SU-DHL-6 (cell line): ENCODE measurements around the gene NT5C3A.

Source experiments
- H2AFZ ChIP-seq: fragments of 200-600 bp; sonication (generic); 2 replicates; pipeline ENCODE4 v1.6.1; 2014; ENCODE audit warnings: low read depth, mild to moderate bottlenecking, moderate library complexity, mixed read lengths, antibody characterized with exemption, low read length; ENCODE audit not compliant: severe bottlenecking
- H3F3A ChIP-seq: fragments of 200-600 bp; shearing (Covaris generic); 2 replicates; pipeline ENCODE4 v1.6.0; 2016; ENCODE audit warnings: antibody characterized with exemption, mild to moderate bottlenecking; ENCODE audit not compliant: insufficient read depth
- H3K27ac ChIP-seq: fragments of 200-600 bp; sonication (generic); 2 replicates; pipeline ENCODE4 v1.5.1; 2016; ENCODE audit warnings: low read depth, mild to moderate bottlenecking, low read length, moderate library complexity, mixed read lengths
- H3K27me3 ChIP-seq: fragments of 200-600 bp; sonication (generic), shearing (Covaris generic); 2 replicates; pipeline ENCODE4 v1.6.0; 2014; ENCODE audit warnings: mild to moderate bottlenecking, low read length
- H3K36me3 ChIP-seq: fragments of 200-600 bp; sonication (generic); 2 replicates; pipeline ENCODE4 v1.6.1; 2014; ENCODE audit warnings: mild to moderate bottlenecking, low read length, mixed read lengths
- H3K4me2 ChIP-seq: fragments of 300-600, 200-600 bp; shearing (Covaris generic), sonication (generic); 2 replicates; pipeline ENCODE4 v1.6.0; 2014; ENCODE audit warnings: low read length, low read depth, mild to moderate bottlenecking; ENCODE audit not compliant: poor library complexity, severe bottlenecking
- H3K4me3 ChIP-seq: fragments of 200-600 bp; sonication (generic); 2 replicates; pipeline ENCODE4 v1.5.1; 2014; ENCODE audit warnings: antibody characterized with exemption, low read length, mild to moderate bottlenecking, mixed read lengths; ENCODE audit not compliant: insufficient read depth, poor library complexity, severe bottlenecking
- H3K79me2 ChIP-seq: fragments of 200-600 bp; sonication (generic); 2 replicates; pipeline ENCODE4 v1.6.1; 2014; ENCODE audit warnings: mild to moderate bottlenecking, low read length, moderate library complexity; ENCODE audit not compliant: insufficient read depth
- H3K9ac ChIP-seq: fragments of 200-600 bp; sonication (generic); 2 replicates; pipeline ENCODE4 v1.7.0; 2014; ENCODE audit warnings: mild to moderate bottlenecking, low read length
- H3K9me2 ChIP-seq: fragments of 200-600 bp; sonication (generic); replicated peaks from 2 replicates; pipeline ENCODE4 v1.6.1; 2014; ENCODE audit warnings: low read length; ENCODE audit not compliant: insufficient read depth
- H3K9me3 ChIP-seq: fragments of 200-600 bp; sonication (generic); 2 replicates; pipeline ENCODE4 v1.6.1; 2014; ENCODE audit warnings: low read length, mixed read lengths; ENCODE audit not compliant: insufficient read depth
- H4K20me1 ChIP-seq: fragments of 200-600 bp; sonication (generic); 2 replicates; pipeline ENCODE4 v1.6.1; 2014; ENCODE audit warnings: low read depth, mild to moderate bottlenecking, antibody characterized with exemption, low read length, moderate library complexity, mixed read lengths
- CTCF ChIP-seq: fragments of 200-600 bp; sonication (generic); IDR thresholded peaks from one replicate; pipeline ENCODE4 v1.5.1; 2017; ENCODE audit warnings: antibody characterized with exemption, mild to moderate bottlenecking, low read length, moderate library complexity; ENCODE audit not compliant: insufficient read depth, poor library complexity, severe bottlenecking
- EZH2phosphoT487 ChIP-seq: fragments of 200-600 bp; sonication (generic), shearing (Covaris generic); conservative IDR thresholded peaks from 2 replicates; pipeline ENCODE4 v1.6.1; 2018; ENCODE audit warnings: mild to moderate bottlenecking, antibody characterized with exemption, low read length, moderate library complexity, mixed read lengths

NT5C3A gene

GRCh38 chr7:33075818-33076518 is 13.4 kb upstream of the NT5C3A start:
- H3K36me3 ChIP-seq = no peaks in the 10 kb centered on the region
- H2AFZ ChIP-seq = no peak overlapping the region
- no peak overlapping the region for H3K27ac ChIP-seq
- no peak overlapping the region for H3K4me2 ChIP-seq
- H3K79me2 ChIP-seq = no peaks in the 10 kb centered on the region
- peaks cover under 1% of the 10 kb centered on the region; the same call in 1 of the 2 replicates for H3K9me3 ChIP-seq
- TF ChIP-seq CTCF = no peak
- no peak for TF ChIP-seq EZH2phosphoT487
- H3K9ac ChIP-seq = no peak overlapping the region
- no peaks in the 10 kb centered on the region for H4K20me1 ChIP-seq
- H3F3A ChIP-seq = no peaks in the 10 kb centered on the region
- no peaks in the 10 kb centered on the region for H3K9me2 ChIP-seq
- no peaks in the 10 kb centered on the region for H3K27me3 ChIP-seq
- no peak overlapping the region for H3K4me3 ChIP-seq

- Histone ChIP-seq H3K9me2 (no peaks in the 10 kb centered on the region), H3F3A (no peaks in the 10 kb centered on the region), H3K9me3 (peaks cover 15% of the 10 kb centered on the region), H3K4me2 (no peak overlapping the region), H3K27ac (no peak overlapping the region), H3K79me2 (no peaks in the 10 kb centered on the region), H3K36me3 (no peaks in the 10 kb centered on the region), H2AFZ (no peak overlapping the region), H3K4me3 (no peak overlapping the region), H4K20me1 (no peaks in the 10 kb centered on the region), H3K9ac (no peak overlapping the region), H3K27me3 (no peaks in the 10 kb centered on the region)
- TF ChIP-seq EZH2phosphoT487 (no peak), CTCF (no peak)
Measured at GRCh38 chr7:33073243-33073642, 10.7 kb upstream of the NT5C3A start.

- no peak overlapping the region for H2AFZ ChIP-seq
- no peaks in the 10 kb centered on the region for H3K79me2 ChIP-seq
- H3K9me2 ChIP-seq = no peaks in the 10 kb centered on the region
- H3K27me3 ChIP-seq = no peaks in the 10 kb centered on the region
- H3K9me3 ChIP-seq = peaks cover 15% of the 10 kb centered on the region
- H3K4me2 ChIP-seq = no peak overlapping the region
- H4K20me1 ChIP-seq = no peaks in the 10 kb centered on the region
- no peak overlapping the region for H3K4me3 ChIP-seq
- no peak overlapping the region for H3K27ac ChIP-seq
- H3F3A ChIP-seq = no peaks in the 10 kb centered on the region
- H3K9ac ChIP-seq = no peak overlapping the region
- H3K36me3 ChIP-seq = no peaks in the 10 kb centered on the region
- TF ChIP-seq CTCF (no peak), EZH2phosphoT487 (no peak)
Measured at GRCh38 chr7:33072471-33072870, 9.9 kb upstream of the NT5C3A start.
